Neural progenitor cell (in vitro differentiated cells): ENCODE measurements around the gene UBE2J1. TPM values are rescaled to one million over a fixed set of nuclear protein-coding genes. Genes with fewer than 3 reads are reported as not detected.

Experiments
- DNase-seq: peaks from one replicate; pipeline ENCODE4 v3.0.0-alpha.2; 2016; ENCODE audit warnings: low spot score
- H2AFZ ChIP-seq: fragments of 200-600 bp; sonication (generic); replicated peaks from 2 replicates; pipeline ENCODE4 v1.6.1; 2016; ENCODE audit warnings: antibody characterized with exemption
- H3F3A ChIP-seq: fragments of 200-600 bp; sonication (generic); 2 replicates; pipeline ENCODE4 v1.6.1; 2016; ENCODE audit warnings: antibody characterized with exemption, low read depth
- H3K27ac ChIP-seq: fragments of 200-600 bp; sonication (generic); 2 replicates; pipeline ENCODE4 v1.5.1; 2016; ENCODE audit warnings: mild to moderate bottlenecking
- H3K27me3 ChIP-seq: fragments of 200-600 bp; sonication (generic); 2 replicates; pipeline ENCODE4 v1.6.1; 2016; ENCODE audit warnings: mild to moderate bottlenecking, moderate library complexity
- H3K36me3 ChIP-seq: fragments of 200-600 bp; sonication (generic); 2 replicates; pipeline ENCODE4 v1.5.1; 2016
- H3K4me1 ChIP-seq: fragments of 200-600 bp; sonication (generic); 2 replicates; pipeline ENCODE4 v1.6.1; 2016; ENCODE audit warnings: mixed run types
- H3K4me2 ChIP-seq: fragments of 200-600 bp; sonication (generic); 2 replicates; pipeline ENCODE4 v1.6.1; 2016
- H3K4me3 ChIP-seq: fragments of 200-600 bp; sonication (generic); 2 replicates; pipeline ENCODE4 v1.5.1; 2016
- H3K79me2 ChIP-seq: fragments of 200-600 bp; sonication (generic); 2 replicates; pipeline ENCODE4 v1.6.1; 2016; ENCODE audit warnings: low read depth
- H3K9ac ChIP-seq: fragments of 200-600 bp; sonication (generic); 2 replicates; pipeline ENCODE4 v1.6.1; 2016
- H3K9me3 ChIP-seq: fragments of 200-600 bp; sonication (generic); 2 replicates; pipeline ENCODE4 v1.5.1; 2016; ENCODE audit warnings: low read depth
- H4K20me1 ChIP-seq: fragments of 200-600 bp; sonication (generic); 2 replicates; pipeline ENCODE4 v1.6.1; 2016; ENCODE audit warnings: low read depth
- H3K27ac Mint-ChIP-seq: 3 replicates; pipeline ENCODE4 v1.8.0; 2021; ENCODE audit warnings: mixed read lengths
- H3K27me3 Mint-ChIP-seq: 2 replicates; pipeline ENCODE4 v1.8.0; 2022; ENCODE audit warnings: low read depth, mild to moderate bottlenecking, inconsistent platforms, moderate library complexity, mixed read lengths; ENCODE audit not compliant: insufficient read depth
- H3K36me3 Mint-ChIP-seq: 3 replicates; pipeline ENCODE4 v1.8.0; 2021; ENCODE audit warnings: mixed read lengths
- H3K4me1 Mint-ChIP-seq: 3 replicates; pipeline ENCODE4 v1.8.0; 2021; ENCODE audit warnings: mixed read lengths
- H3K4me3 Mint-ChIP-seq: 3 replicates; pipeline ENCODE4 v1.8.0; 2021; ENCODE audit warnings: mild to moderate bottlenecking, moderate library complexity, mixed read lengths
- H3K9me3 Mint-ChIP-seq: 3 replicates; pipeline ENCODE4 v1.8.0; 2020; ENCODE audit warnings: mixed read lengths
- EZH2 ChIP-seq: fragments of 200-600 bp; sonication (generic); IDR thresholded peaks from 2 replicates; pipeline ENCODE4 v1.6.1; 2017; ENCODE audit warnings: antibody characterized with exemption, mild to moderate bottlenecking, moderate library complexity
- EZH2phosphoT487 ChIP-seq: fragments of 200-600 bp; sonication (generic); IDR thresholded peaks from 2 replicates; pipeline ENCODE4 v1.6.1; 2017; ENCODE audit warnings: antibody characterized with exemption
- total RNA-seq: library from RNA; depleted of rRNA; stranded (reverse); fragments of >200 nt; gene quantifications from 2 replicates; pipeline ENCODE4 v1.2.3, GENCODE V29; 2015; ENCODE audit warnings: low replicate concordance
- TF ChIP-seq, protein P1 (sequence below): fragments of 200-600 bp; sonication (generic); IDR thresholded peaks from 2 replicates; pipeline ENCODE4 v1.5.1; 2017; ENCODE audit warnings: antibody characterized with exemption, mild to moderate bottlenecking

The UBE2J1 gene
- total RNA-seq, 1 donor from 2014 or later = 43.0 TPM

DNA sequence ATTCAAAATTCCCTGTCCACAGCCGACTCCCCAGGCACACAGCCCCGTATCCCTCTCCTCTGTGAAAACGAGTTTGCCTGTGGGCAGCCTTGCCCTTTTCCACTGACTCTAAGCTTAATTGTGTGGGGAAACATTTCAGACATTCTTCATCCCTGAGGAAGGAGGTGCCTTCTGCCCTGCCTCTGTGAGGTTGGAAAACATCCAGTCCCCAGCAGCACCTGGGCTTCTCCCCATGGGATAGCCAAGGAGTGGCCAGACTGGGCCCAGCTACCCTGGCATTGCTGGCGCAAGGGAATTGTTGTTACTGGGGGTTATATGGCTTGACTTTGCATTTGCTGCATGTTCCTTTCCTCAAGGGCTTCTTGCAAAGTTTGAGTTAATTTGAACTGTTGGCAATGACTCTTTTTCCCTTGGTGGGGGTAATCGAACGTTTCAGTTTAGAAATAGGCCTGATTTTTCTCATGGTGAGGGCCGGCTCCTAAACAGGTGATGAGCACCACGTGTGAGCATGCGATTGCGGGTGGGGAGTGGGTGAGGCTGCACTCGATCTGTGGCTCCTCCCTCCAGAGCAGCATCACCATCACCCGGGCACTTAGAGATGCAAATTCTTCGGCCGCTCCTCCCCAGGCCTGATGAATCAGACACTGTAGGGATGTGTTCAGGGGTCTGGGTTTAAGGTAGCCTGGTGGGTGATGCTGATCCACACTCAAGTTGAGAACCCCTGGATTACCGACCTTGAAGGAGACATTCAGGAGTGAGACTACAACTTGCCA is 67.4 kb downstream of the UBE2J1 start:
- peaks cover 18% of the 10 kb centered on the region for H3K4me1 Mint-ChIP-seq
- peaks cover 2% of the 10 kb centered on the region for H3K9me3 Mint-ChIP-seq
- Histone ChIP-seq H3K9me3 (no peaks in the 10 kb centered on the region), H2AFZ (no peak overlapping the region), H3K4me2 (no peak overlapping the region), H3K79me2 (no peaks in the 10 kb centered on the region), H3F3A (no peaks in the 10 kb centered on the region), H3K27ac (no peak overlapping the region), H4K20me1 (no peaks in the 10 kb centered on the region), H3K4me1 (peaks cover 10% of the 10 kb centered on the region), H3K4me3 (no peak overlapping the region), H3K9ac (no peak overlapping the region), H3K36me3 (no peaks in the 10 kb centered on the region), H3K27me3 (no peaks in the 10 kb centered on the region)
- DNase-seq = no peak
- no peaks in the 10 kb centered on the region for H3K36me3 Mint-ChIP-seq
- H3K27me3 Mint-ChIP-seq = no peaks in the 10 kb centered on the region
- TF ChIP-seq, protein P1, sequence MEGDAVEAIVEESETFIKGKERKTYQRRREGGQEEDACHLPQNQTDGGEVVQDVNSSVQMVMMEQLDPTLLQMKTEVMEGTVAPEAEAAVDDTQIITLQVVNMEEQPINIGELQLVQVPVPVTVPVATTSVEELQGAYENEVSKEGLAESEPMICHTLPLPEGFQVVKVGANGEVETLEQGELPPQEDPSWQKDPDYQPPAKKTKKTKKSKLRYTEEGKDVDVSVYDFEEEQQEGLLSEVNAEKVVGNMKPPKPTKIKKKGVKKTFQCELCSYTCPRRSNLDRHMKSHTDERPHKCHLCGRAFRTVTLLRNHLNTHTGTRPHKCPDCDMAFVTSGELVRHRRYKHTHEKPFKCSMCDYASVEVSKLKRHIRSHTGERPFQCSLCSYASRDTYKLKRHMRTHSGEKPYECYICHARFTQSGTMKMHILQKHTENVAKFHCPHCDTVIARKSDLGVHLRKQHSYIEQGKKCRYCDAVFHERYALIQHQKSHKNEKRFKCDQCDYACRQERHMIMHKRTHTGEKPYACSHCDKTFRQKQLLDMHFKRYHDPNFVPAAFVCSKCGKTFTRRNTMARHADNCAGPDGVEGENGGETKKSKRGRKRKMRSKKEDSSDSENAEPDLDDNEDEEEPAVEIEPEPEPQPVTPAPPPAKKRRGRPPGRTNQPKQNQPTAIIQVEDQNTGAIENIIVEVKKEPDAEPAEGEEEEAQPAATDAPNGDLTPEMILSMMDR = no peak
- no peak for TF ChIP-seq EZH2
- no peak for TF ChIP-seq EZH2phosphoT487
- no peak overlapping the region for H3K27ac Mint-ChIP-seq
- H3K4me3 Mint-ChIP-seq = no peak overlapping the region

DNA sequence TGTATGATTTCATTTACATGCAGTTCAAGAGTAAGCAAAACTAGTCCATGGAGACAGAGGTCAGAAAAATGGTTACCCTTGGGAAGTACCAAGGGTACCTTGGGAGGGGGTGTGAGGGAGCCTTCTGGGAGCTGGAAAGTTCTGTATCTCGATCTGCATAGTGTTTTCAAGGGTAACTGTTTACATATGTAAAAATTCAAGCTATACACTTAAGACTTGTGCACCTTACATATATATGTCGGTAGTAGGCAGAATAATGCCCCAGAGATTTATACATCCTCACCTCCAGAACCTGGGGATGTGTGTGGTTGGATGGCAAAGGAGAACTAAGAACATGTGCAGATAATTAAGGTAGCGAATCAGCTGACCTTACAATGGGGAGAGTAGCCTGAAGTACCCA is 68.4 kb downstream of the UBE2J1 start:
- Histone ChIP-seq H3F3A (no peaks in the 10 kb centered on the region), H3K27me3 (no peaks in the 10 kb centered on the region), H3K4me1 (peaks cover 10% of the 10 kb centered on the region), H3K79me2 (no peaks in the 10 kb centered on the region), H3K9ac (no peak overlapping the region), H3K4me2 (no peak overlapping the region), H3K36me3 (no peaks in the 10 kb centered on the region), H3K9me3 (no peaks in the 10 kb centered on the region), H3K27ac (no peak overlapping the region), H2AFZ (no peak overlapping the region), H3K4me3 (no peak overlapping the region), H4K20me1 (no peaks in the 10 kb centered on the region)
- Mint-ChIP-seq H3K4me1 (peaks cover 18% of the 10 kb centered on the region), H3K4me3 (no peak overlapping the region), H3K36me3 (no peaks in the 10 kb centered on the region), H3K27me3 (peaks cover 3% of the 10 kb centered on the region), H3K9me3 (peaks cover 2% of the 10 kb centered on the region), H3K27ac (no peak overlapping the region)
- DNase-seq = no peak
- TF ChIP-seq EZH2phosphoT487 (no peak), EZH2 (no peak)
- TF ChIP-seq, protein P1 = no peak

DNA sequence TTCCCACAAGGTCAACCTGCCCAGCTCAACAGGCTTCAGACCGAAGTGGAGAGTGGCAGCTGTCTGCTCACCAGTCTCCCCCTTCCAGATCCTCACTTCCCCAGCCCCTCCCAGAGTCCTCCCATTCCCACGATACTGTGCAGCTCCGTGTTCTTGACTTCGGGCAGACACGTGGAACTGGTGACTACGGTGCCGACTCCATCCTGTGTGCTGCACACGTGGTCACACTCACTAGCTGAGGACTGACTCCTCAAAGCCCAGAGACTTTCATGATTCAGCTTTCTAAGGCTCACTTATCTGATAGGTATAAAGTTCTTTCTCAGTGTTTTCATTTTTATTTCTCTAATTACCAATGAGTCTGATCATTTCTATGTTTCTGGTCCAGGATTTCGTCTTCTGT is 69.8 kb downstream of the UBE2J1 start:
- no peak overlapping the region for H3K4me3 ChIP-seq
- no peaks in the 10 kb centered on the region for H3K36me3 Mint-ChIP-seq
- H3K4me3 Mint-ChIP-seq = no peak overlapping the region

More for the DNA sequence above, 69.8 kb downstream of the UBE2J1 start:
- Histone ChIP-seq H4K20me1 (no peaks in the 10 kb centered on the region), H3F3A (no peaks in the 10 kb centered on the region), H3K79me2 (no peaks in the 10 kb centered on the region), H3K4me2 (no peak overlapping the region), H3K36me3 (no peaks in the 10 kb centered on the region), H3K4me1 (peaks cover 10% of the 10 kb centered on the region), H3K27ac (no peak overlapping the region), H3K9me3 (no peaks in the 10 kb centered on the region), H3K27me3 (no peaks in the 10 kb centered on the region), H3K9ac (no peak overlapping the region), H2AFZ (no peak overlapping the region)
- TF ChIP-seq, protein P1 = no peak
- no peak for DNase-seq
- Mint-ChIP-seq H3K27ac (no peak overlapping the region), H3K27me3 (peaks cover 3% of the 10 kb centered on the region), H3K4me1 (peaks cover 12% of the 10 kb centered on the region), H3K9me3 (peaks cover 2% of the 10 kb centered on the region)
